ENCODE data around the gene FSTL3. TPM values are rescaled to one million over a fixed set of nuclear protein-coding genes. Genes with fewer than 3 reads are reported as not detected.
"Not testable (repeated sequence)": the region's sequence is repeated elsewhere in the genome, so short reads cannot be mapped to it uniquely, and the experiment has no call there.

Gene FSTL3
- 100 to 1,000 TPM in 1 of 2 donors, 10 to 100 TPM in 1; 94.8 to 145 TPM for total RNA-seq
- polyA plus RNA-seq (ENCODE audit: insufficient read length in 6 of 6), result 10 to 100 TPM in 4 of 6 donors, 1 to 10 TPM in 2; 7.6 to 14.7 (median 11.2) TPM
- long read RNA-seq, donor 1, partial matches to known transcripts, result 0 of 3 reads
- long read RNA-seq, donor 1, other reads (novel, unspliced or antisense), result 0 of 3 reads
- long read RNA-seq, donor 2, partial matches to known transcripts, result 0 of 3 reads
- long read RNA-seq, donor 2, other reads (novel, unspliced or antisense), result 0 of 3 reads
- long read RNA-seq, donor 3, partial matches to known transcripts, result 0 of 3 reads
- long read RNA-seq, donor 3, other reads (novel, unspliced or antisense), result 0 of 3 reads
- long read RNA-seq, donor 4, transcript FSTL3-201 (5 exons, 2,542 nt), result major isoform, 46 of 73 reads
- long read RNA-seq, donor 4, partial matches to known transcripts, result 10 of 73 reads
- long read RNA-seq, donor 4, other reads (novel, unspliced or antisense), result 17 of 73 reads
- long read RNA-seq, donor 5, partial matches to known transcripts, result 6 of 7 reads
- long read RNA-seq, donor 5, other reads (novel, unspliced or antisense), result 0 of 7 reads
- long read RNA-seq, donor 6, partial matches to known transcripts, result 0 of 2 reads
- long read RNA-seq, donor 6, other reads (novel, unspliced or antisense), result 0 of 2 reads
- long read RNA-seq, donor 7, partial matches to known transcripts, result 0 of 2 reads
- long read RNA-seq, donor 7, other reads (novel, unspliced or antisense), result 0 of 2 reads
- long read RNA-seq, donor 8, partial matches to known transcripts, result 5 of 7 reads
- long read RNA-seq, donor 8, other reads (novel, unspliced or antisense), result 0 of 7 reads
- long read RNA-seq, donor 9, result 0 reads
- long read RNA-seq, donor 10, transcript FSTL3-201 (5 exons, 2,542 nt), result major isoform, 47 of 54 reads
- long read RNA-seq, donor 10, partial matches to known transcripts, result 3 of 54 reads
- long read RNA-seq, donor 10, other reads (novel, unspliced or antisense), result 4 of 54 reads
- long read RNA-seq, donor 11, result 0 reads
- long read RNA-seq, donor 12, partial matches to known transcripts, result 0 of 2 reads
- long read RNA-seq, donor 12, other reads (novel, unspliced or antisense), result 0 of 2 reads

GRCh38 chr19:676339-677105 is at the start of gene FSTL3:
Gene FSTL3, plus strand, starts transcription at chr19:676392. Its CDS starts 32 bp downstream, at chr19:676424.
- Histone ChIP-seq H3K27me3 (peaks cover 0 to 40% of the 10 kb centered on the region in 2 donors), H3K4me1 (peaks cover 11 to 69% of the 10 kb centered on the region in 2 donors), H3K36me3 (no peaks in the 10 kb centered on the region), H3K9me3 (no peaks in the 10 kb centered on the region), H3K4me3 (peak within 1 kb of the TSS; percentile 57 to 60), H3K27ac (peak within 1 kb of the TSS; percentile 74 to 90)
- intact Hi-C loops (cut with DNase I), result no loop called here
- TF ChIP-seq, protein P1, sequence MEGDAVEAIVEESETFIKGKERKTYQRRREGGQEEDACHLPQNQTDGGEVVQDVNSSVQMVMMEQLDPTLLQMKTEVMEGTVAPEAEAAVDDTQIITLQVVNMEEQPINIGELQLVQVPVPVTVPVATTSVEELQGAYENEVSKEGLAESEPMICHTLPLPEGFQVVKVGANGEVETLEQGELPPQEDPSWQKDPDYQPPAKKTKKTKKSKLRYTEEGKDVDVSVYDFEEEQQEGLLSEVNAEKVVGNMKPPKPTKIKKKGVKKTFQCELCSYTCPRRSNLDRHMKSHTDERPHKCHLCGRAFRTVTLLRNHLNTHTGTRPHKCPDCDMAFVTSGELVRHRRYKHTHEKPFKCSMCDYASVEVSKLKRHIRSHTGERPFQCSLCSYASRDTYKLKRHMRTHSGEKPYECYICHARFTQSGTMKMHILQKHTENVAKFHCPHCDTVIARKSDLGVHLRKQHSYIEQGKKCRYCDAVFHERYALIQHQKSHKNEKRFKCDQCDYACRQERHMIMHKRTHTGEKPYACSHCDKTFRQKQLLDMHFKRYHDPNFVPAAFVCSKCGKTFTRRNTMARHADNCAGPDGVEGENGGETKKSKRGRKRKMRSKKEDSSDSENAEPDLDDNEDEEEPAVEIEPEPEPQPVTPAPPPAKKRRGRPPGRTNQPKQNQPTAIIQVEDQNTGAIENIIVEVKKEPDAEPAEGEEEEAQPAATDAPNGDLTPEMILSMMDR (IDR thresholded peaks at IDR 0.05), result no peak
- DNase-seq, result no peak
- ATAC-seq, result no peak

GRCh38 chr19:626566-626965 is 49.6 kb upstream of the FSTL3 start:
- peaks cover 0 to 84% of the 10 kb centered on the region in 2 donors for H3K36me3 ChIP-seq
- H3K27ac ChIP-seq; H3K4me1 ChIP-seq; H3K27me3 ChIP-seq; intact Hi-C loops (cut with DNase I); ATAC-seq; H3K4me3 ChIP-seq; H3K9me3 ChIP-seq; DNase-seq: not testable (repeated sequence)

GRCh38 chr19:628168-628567 is 48.0 kb upstream of the FSTL3 start:
- no peaks in the 10 kb centered on the region for H3K9me3 ChIP-seq
- H3K4me1 ChIP-seq, result peaks cover 6 to 17% of the 10 kb centered on the region in 2 donors
- TF ChIP-seq, protein P1 (IDR thresholded peaks at IDR 0.05), result no peak
- H3K4me3 ChIP-seq, result no peak overlapping the region
- peaks cover 0 to 68% of the 10 kb centered on the region in 2 donors for H3K36me3 ChIP-seq
- H3K27me3 ChIP-seq, result no peaks in the 10 kb centered on the region
- ATAC-seq, result no peak
- DNase-seq, result no peak
- no peak overlapping the region for H3K27ac ChIP-seq
- intact Hi-C loops (cut with DNase I), result no loop called here

- H3K36me3 ChIP-seq, result peaks cover 0 to 54% of the 10 kb centered on the region in 2 donors
- H3K27me3 ChIP-seq; H3K4me3 ChIP-seq; intact Hi-C loops (cut with DNase I); H3K9me3 ChIP-seq; H3K27ac ChIP-seq; DNase-seq; ATAC-seq: not testable (repeated sequence)
- peaks cover 12 to 26% of the 10 kb centered on the region in 2 donors for H3K4me1 ChIP-seq
These were observed 46.7 kb upstream of the FSTL3 start for GRCh38 chr19:629515-629914.

GRCh38 chr19:629961-630714 is 46.1 kb upstream of the FSTL3 start:
- TF ChIP-seq, protein P1 (IDR thresholded peaks at IDR 0.05), result no peak
- peaks cover 0 to 48% of the 10 kb centered on the region in 2 donors for H3K36me3 ChIP-seq
- H3K27me3 ChIP-seq, result no peaks in the 10 kb centered on the region
- no peak overlapping the region for H3K4me3 ChIP-seq
- H3K27ac ChIP-seq, result no peak overlapping the region
- DNase-seq (no peak), ATAC-seq (no peak)
- H3K9me3 ChIP-seq, result no peaks in the 10 kb centered on the region
- peaks cover 13 to 28% of the 10 kb centered on the region in 2 donors for H3K4me1 ChIP-seq
- intact Hi-C loops (cut with DNase I), result no loop called here
